Inflammatory macrophage treated with lipopolysaccharide for 4 hours (primary cell): ENCODE results near the gene OR4F6.

Source experiments
- DNase-seq: peaks from one replicate; pipeline ENCODE4 v3.0.0-alpha.2; 2020

The OR4F6 gene

DNA sequence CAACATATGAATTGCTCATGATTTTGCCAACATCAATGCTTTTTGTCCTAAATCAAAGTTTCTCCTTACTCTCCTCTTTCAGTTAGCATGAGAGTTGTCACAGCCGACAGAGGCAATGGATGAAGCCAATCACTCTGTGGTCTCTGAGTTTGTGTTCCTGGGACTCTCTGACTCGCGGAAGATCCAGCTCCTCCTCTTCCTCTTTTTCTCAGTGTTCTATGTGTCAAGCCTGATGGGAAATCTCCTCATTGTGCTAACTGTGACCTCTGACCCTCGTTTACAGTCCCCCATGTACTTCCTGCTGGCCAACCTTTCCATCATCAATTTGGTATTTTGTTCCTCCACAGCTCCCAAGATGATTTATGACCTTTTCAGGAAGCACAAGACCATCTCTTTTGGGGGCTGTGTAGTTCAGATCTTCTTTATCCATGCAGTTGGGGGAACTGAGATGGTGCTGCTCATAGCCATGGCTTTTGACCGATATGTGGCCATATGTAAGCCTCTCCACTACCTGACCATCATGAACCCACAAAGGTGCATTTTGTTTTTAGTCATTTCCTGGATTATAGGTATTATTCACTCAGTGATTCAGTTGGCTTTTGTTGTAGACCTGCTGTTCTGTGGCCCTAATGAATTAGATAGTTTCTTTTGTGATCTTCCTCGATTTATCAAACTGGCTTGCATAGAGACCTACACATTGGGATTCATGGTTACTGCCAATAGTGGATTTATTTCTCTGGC, 2.5 kb downstream of the OR4F6 start:
- DNase-seq, result no peak

DNA sequence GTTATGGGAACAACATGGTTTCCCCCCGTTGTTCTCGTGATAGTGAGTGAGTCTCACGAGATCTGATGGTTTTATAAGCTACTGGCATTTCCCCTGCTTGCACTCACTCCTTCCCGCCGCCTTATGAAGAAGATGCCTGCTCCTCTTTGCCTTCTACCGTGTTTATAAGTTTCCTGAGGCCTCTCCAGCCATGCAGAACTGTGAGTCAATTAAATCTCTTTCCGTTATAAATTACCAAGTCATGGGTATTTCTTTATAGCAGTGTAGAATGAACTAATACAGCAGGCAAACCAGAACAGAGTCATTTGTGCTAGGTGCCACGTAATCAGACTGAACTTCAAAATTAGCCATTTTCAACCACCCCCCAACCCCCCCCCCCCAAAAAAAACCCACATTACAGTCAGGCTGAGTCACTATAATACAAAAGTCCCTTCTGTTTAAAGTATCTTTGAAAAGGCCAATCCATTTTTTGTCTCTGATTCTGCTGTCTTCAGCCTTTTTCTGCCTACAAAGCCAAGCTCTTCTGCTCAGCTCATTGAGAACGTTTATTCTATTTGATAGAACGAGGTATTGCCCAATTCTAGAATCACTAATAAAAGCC, 4.1 kb downstream of the OR4F6 start:
- DNase-seq, result no peak

GRCh38 chr15:101808201-101808600, 4.9 kb downstream of the OR4F6 start:
- no peak for DNase-seq

- no peak for DNase-seq
Observed at GRCh38 chr15:101810456-101810855, 7.1 kb downstream of the OR4F6 start.

DNA sequence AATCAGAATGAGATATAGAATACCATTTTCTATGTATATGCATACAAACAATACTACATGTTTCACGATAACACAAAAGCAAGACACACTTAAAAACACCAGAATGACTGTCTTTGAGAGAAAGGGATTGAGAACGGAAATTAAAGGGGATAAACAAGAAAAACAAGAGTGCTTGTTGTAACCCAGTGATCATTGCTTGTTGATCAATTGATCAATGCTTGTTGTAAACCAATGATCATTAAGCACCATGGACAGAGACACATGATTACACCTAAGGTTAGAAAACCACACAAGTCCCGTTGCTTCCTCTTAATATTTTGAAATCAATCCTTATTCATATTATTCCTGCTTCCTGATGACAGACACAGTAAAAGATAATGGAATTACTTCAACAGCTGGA, 7.6 kb downstream of the OR4F6 start:
- no peak for DNase-seq

DNA sequence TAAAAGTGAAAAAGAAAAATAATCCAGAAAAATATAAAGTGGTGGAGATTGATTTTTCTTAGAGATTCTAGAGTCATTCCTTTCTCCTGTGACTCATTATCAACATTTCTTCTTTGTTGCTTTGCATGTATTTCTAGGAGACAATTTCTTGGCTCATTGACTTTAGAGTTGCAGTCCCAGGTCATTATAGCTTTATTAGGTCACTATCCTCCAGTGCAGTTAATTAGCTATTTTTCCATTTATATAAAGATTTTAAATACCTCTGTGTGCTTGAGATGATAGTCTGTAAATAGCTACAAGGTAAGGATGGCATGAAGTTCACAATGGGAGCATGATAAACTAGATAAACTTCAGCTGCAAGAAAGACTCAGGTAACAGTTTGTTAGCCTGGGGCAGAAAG, 8.6 kb downstream of the OR4F6 start, which contains the start of gene OR4F15:
Gene OR4F15, plus strand, starts transcription at position 301 of the 400 bp plus-strand sequence. CDS start 5,985 bp downstream, outside the sequence.
- no peak for DNase-seq

GRCh38 chr15:101813803-101814534, 10.7 kb downstream of the OR4F6 start:
- DNase-seq, result no peak

- no peak for DNase-seq
Observed at GRCh38 chr15:101820781-101821180, 17.5 kb downstream of the OR4F6 start.

GRCh38 chr15:101827257-101827656, 23.9 kb downstream of the OR4F6 start:
- DNase-seq, result no peak

- no peak for DNase-seq
Observed at GRCh38 chr15:101828774-101829173, 25.5 kb downstream of the OR4F6 start.

DNA sequence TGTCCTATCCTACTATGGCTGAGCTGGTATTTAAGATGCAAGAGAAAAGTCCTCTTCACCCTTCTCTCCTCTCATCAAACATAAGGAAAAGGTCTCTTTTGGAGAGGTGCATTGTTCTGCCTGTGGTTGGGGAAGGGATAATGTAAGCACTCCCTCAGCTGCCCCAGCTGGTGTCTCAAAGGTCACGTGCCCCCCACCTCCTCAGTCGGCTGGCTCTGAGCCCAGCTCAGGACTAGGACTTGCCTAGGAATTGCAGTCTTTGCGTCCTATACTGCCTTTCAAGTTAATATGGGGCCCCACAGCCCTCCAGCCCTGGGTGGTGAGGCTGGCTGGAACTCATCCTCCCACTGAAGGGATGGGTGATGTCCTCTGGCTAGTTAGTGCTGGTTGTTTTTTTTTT, 38.3 kb downstream of the OR4F6 start:
- DNase-seq, result no peak

GRCh38 chr15:101844916-101845315, 41.6 kb downstream of the OR4F6 start:
- DNase-seq, result no peak

- no peak for DNase-seq
Observed at GRCh38 chr15:101852356-101852755, 49.0 kb downstream of the OR4F6 start.
